HCT116 (cell line): ENCODE data around the gene TBC1D2.

Experiments used
- ATF3 ChIP-seq: IDR thresholded peaks from 2 replicates; pipeline ENCODE4 v1.6.1; 2012
- CEBPB ChIP-seq: IDR thresholded peaks from 2 replicates; pipeline ENCODE4 v1.6.1; 2012; ENCODE audit warnings: low read depth
- CTCF ChIP-seq, 3 experiments: fragments of 200-600 bp in 1 of 3; sonication (generic) in 1 of 3; IDR thresholded peaks in 2 of 3; conservative IDR thresholded peaks in 1 of 3; 2 replicates each; pipeline ENCODE4 v1.5.1; 2012 to 2017; ENCODE audit warnings: low read depth in 2 of 3, low read length in 2 of 3, antibody characterized with exemption in 1 of 3, borderline replicate concordance in 1 of 3, control low read depth in 1 of 3, mild to moderate bottlenecking in 1 of 3, mixed read lengths in 1 of 3, mixed run types in 1 of 3, moderate library complexity in 1 of 3; ENCODE audit not compliant: insufficient read depth in 1 of 3
- EGR1 ChIP-seq: IDR thresholded peaks from 2 replicates; pipeline ENCODE4 v1.6.1; 2012; ENCODE audit warnings: low read depth
- EZH2 ChIP-seq: fragments of 200-600 bp; sonication (generic); IDR thresholded peaks from 2 replicates; pipeline ENCODE4 v1.6.1; 2017; ENCODE audit warnings: antibody characterized with exemption, mixed run types
- EZH2phosphoT487 ChIP-seq: fragments of 200-600 bp; IDR thresholded peaks from 2 replicates; pipeline ENCODE4 v1.6.1; 2018; ENCODE audit warnings: antibody characterized with exemption, borderline replicate concordance
- POLR2A ChIP-seq: IDR thresholded peaks from 2 replicates; pipeline ENCODE4 v1.7.0; 2011; ENCODE audit warnings: borderline replicate concordance; ENCODE audit not compliant: insufficient read depth, insufficient read length; ENCODE audit errors: extremely low read depth
- POLR2AphosphoS5 ChIP-seq: IDR thresholded peaks from 2 replicates; pipeline ENCODE4 v1.6.1; 2011; ENCODE audit warnings: mild to moderate bottlenecking, low read depth, low read length, moderate library complexity
- RAD21 ChIP-seq: IDR thresholded peaks from 2 replicates; pipeline ENCODE4 v1.6.1; 2012; ENCODE audit warnings: low read depth, mild to moderate bottlenecking
- YY1 ChIP-seq: IDR thresholded peaks from 2 replicates; pipeline ENCODE4 v1.6.1; 2011; ENCODE audit warnings: low read length, low read depth, moderate library complexity, mild to moderate bottlenecking; ENCODE audit not compliant: insufficient replicate concordance; ENCODE audit errors: extremely low read depth
- ZNF274 ChIP-seq: fragments of 200-500 bp; sonication (Bioruptor generic); IDR thresholded peaks from 2 replicates; pipeline ENCODE4 v1.6.1; 2014; ENCODE audit warnings: mild to moderate bottlenecking, low read depth, low read length, inconsistent platforms

GRCh38 chr9:98185021-98185567 is 70.4 kb downstream of the TBC1D2 start:
- TF ChIP-seq CEBPB (no peak), RAD21 (no peak), ATF3 (no peak), EZH2 (no peak), POLR2AphosphoS5 (no peak), CTCF (IDR thresholded peaks at IDR 0.05 in 2 of 3, conservative IDR thresholded peaks at IDR 0.05 in 1 of 3; ENCODE audit: borderline replicate concordance in 1 of 3, insufficient read depth in 1 of 3, low read depth in 2 of 3, low read length in 2 of 3) (no peak), YY1 (no peak), EZH2phosphoT487 (no peak), POLR2A (no peak), ZNF274 (no peak), EGR1 (no peak)
